ENCODE data around the gene UBASH3B. TPM values are rescaled to one million over a fixed set of nuclear protein-coding genes. Genes with fewer than 3 reads are reported as not detected.

UBASH3B gene
- total RNA-seq, 1 experiment from 2014 or later: 81.9 TPM

GRCh38 chr11:122772945-122773344, 117.4 kb downstream of the UBASH3B start:
- intact Hi-C loops (cut with micrococcal nuclease; ENCODE audit: unreplicated experiment): no loop called here

GRCh38 chr11:122773781-122774266, 118.3 kb downstream of the UBASH3B start:
- Histone ChIP-seq H2AFZ (no peak overlapping the region), H3K4me2 (no peak overlapping the region), H3K79me2 (ENCODE audit: low read depth) (peaks cover 83% of the 10 kb centered on the region), H3K9me2 (ENCODE audit: insufficient read depth) (no peaks in the 10 kb centered on the region), H3K27me3 (ENCODE audit: insufficient read depth, low read depth) (no peaks in the 10 kb centered on the region), H4K20me1 (ENCODE audit: insufficient read depth) (no peaks in the 10 kb centered on the region), H3F3A (ENCODE audit: insufficient read depth, low read depth) (peaks cover 64% of the 10 kb centered on the region), H3K9me3 (ENCODE audit: insufficient read depth, low read depth) (no peaks in the 10 kb centered on the region), H3K4me1 (replicated peaks; ENCODE audit: insufficient read depth) (peaks cover 53% of the 10 kb centered on the region), H3K4me3 (no peak overlapping the region), H3K27ac (no peak overlapping the region), H3K36me3 (ENCODE audit: low read depth) (no peaks in the 10 kb centered on the region)
- no peak for DNase-seq
- POLR2A ChIA-PET (ENCODE audit: unreplicated experiment): no interaction called here
- no TSS peak for BruUV-seq (replicated peaks)
- intact Hi-C loops (cut with micrococcal nuclease; ENCODE audit: unreplicated experiment): no loop called here
- no peak for TF ChIP-seq EZH2 (IDR thresholded peaks at IDR 0.05; ENCODE audit: low read depth)
- TF ChIP-seq CTCF (conservative IDR thresholded peaks at IDR 0.05): no peak
- CTCF ChIA-PET: no interaction called here

More at GRCh38 chr11:122772945-122773344, 117.4 kb downstream of the UBASH3B start:
- Histone ChIP-seq H3K4me2 (no peak overlapping the region), H3K4me1 (replicated peaks; ENCODE audit: insufficient read depth) (peaks cover 44% of the 10 kb centered on the region), H4K20me1 (ENCODE audit: insufficient read depth) (no peaks in the 10 kb centered on the region), H3K27ac (no peak overlapping the region), H3K9me2 (ENCODE audit: insufficient read depth) (no peaks in the 10 kb centered on the region), H3K9me3 (ENCODE audit: insufficient read depth, low read depth) (no peaks in the 10 kb centered on the region), H3F3A (ENCODE audit: insufficient read depth, low read depth) (peaks cover 55% of the 10 kb centered on the region), H2AFZ (no peak overlapping the region), H3K36me3 (ENCODE audit: low read depth) (no peaks in the 10 kb centered on the region), H3K27me3 (ENCODE audit: insufficient read depth, low read depth) (no peaks in the 10 kb centered on the region), H3K4me3 (no peak overlapping the region), H3K79me2 (ENCODE audit: low read depth) (peaks cover 87% of the 10 kb centered on the region)
- ChIA-PET CTCF (no interaction called here), POLR2A (ENCODE audit: unreplicated experiment) (no interaction called here)
- DNase-seq: no peak
- TF ChIP-seq EZH2 (IDR thresholded peaks at IDR 0.05; ENCODE audit: low read depth) (no peak), CTCF (conservative IDR thresholded peaks at IDR 0.05) (no peak)
- no TSS peak for BruUV-seq (replicated peaks)

- Histone ChIP-seq H3K4me3 (no peak overlapping the region), H3K27me3 (ENCODE audit: insufficient read depth, low read depth) (no peaks in the 10 kb centered on the region), H3K9me3 (ENCODE audit: insufficient read depth, low read depth) (no peaks in the 10 kb centered on the region), H4K20me1 (ENCODE audit: insufficient read depth) (no peaks in the 10 kb centered on the region), H3K4me2 (peak overlapping the region; percentile 26), H2AFZ (no peak overlapping the region), H3K79me2 (ENCODE audit: low read depth) (peaks cover 78% of the 10 kb centered on the region), H3K4me1 (replicated peaks; ENCODE audit: insufficient read depth) (peaks cover 73% of the 10 kb centered on the region), H3F3A (ENCODE audit: insufficient read depth, low read depth) (peaks cover 65% of the 10 kb centered on the region), H3K36me3 (ENCODE audit: low read depth) (peaks cover 15% of the 10 kb centered on the region; the same call in 1 of the 2 replicates), H3K9me2 (ENCODE audit: insufficient read depth) (no peaks in the 10 kb centered on the region), H3K27ac (peak overlapping the region; percentile 85)
- intact Hi-C loops (cut with micrococcal nuclease; ENCODE audit: unreplicated experiment): no loop called here
- TF ChIP-seq CTCF (conservative IDR thresholded peaks at IDR 0.05): no peak
- no peak for TF ChIP-seq EZH2 (IDR thresholded peaks at IDR 0.05; ENCODE audit: low read depth)
- DNase-seq: no peak
- no TSS peak for BruUV-seq (replicated peaks)
- POLR2A ChIA-PET (ENCODE audit: unreplicated experiment): no interaction called here
- CTCF ChIA-PET: interaction anchor here (0.8 kb wide), 1 partner anchor 147 kb away, joined by 5 read pairs; no protein-coding TSS in a partner anchor
Observed at GRCh38 chr11:122775675-122776271, 120.3 kb downstream of the UBASH3B start.

Measured in PC-9 (cell line).